Epithelial cell of umbilical artery (primary cell): ENCODE measurements around the gene CARD11. TPM values are rescaled to one million over a fixed set of nuclear protein-coding genes. Genes with fewer than 3 reads are reported as not detected.

Experiments used
- total RNA-seq: library from RNA; depleted of rRNA; stranded (reverse); fragments of >200 nt; gene quantifications from 2 replicates; pipeline ENCODE4 v1.2.3, GENCODE V29; 2014

The CARD11 gene
- 1.7 and 6.2 TPM in 2 replicates for total RNA-seq

DNA sequence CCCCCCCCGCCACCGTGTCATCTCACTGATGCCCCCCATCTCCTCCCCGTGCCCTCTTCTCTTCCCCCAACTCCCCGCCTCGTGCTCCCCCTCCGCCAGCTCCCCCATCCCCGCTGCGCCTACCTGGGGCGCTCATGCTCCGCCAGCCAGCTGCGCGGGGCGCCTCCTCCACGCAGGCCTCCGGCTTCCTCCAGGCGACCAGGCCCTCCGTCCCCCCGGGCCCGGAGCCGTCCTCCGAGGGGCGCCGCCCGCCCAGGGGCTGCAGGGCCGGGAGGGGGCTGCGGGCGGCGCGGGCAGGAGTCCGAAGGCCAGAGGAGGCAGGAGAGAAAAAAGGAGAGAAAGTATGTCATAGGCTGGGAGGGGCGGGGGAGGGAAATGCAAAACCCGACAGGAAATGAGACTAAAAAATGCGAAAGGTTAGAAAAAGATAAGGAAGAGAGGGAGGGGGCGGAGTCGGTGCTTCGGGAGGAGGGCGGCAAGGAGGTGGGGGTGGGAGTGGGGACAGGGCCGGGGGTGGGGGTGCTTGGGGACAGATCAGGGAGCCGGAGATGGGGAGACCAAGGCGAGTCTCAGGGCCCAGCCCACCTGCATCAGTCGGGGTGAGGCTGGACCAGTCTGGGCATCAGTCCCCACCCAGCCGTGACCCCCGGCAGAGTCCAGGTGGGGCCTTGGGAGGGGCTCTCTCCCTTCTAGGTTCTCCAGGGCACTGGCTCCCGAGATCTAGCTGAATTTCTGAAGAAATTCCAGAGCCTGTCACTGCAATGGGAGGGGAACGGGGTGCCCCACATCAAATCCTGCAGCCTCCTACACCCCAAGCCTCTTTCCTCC, at the start of gene CARD11:
Gene CARD11 (minus strand): TSS at position 324 of the 828 bp plus-strand sequence. CDS start 85,361 bp downstream, outside the sequence.

Other genes with a start within 250 kb of the CARD11 start
- 14.6 and 16.9 TPM in 2 replicates for gene GNA12, start 199.6 kb downstream of the CARD11 start, total RNA-seq